Thyroid gland (tissue), 4 donors: Measurements from ENCODE around the gene BTNL9. TPM values are rescaled to one million over a fixed set of nuclear protein-coding genes. Genes with fewer than 3 reads are reported as not detected.
"Not testable (repeated sequence)": the region's sequence is repeated elsewhere in the genome, so short reads cannot be mapped to it uniquely, and the experiment has no call there.

Experiments
- DNase-seq, 2 donors: peaks; one replicate each; pipeline ENCODE4 v3.0.0-alpha.2; 2019
- H3K27ac ChIP-seq, 3 donors: fragments of 200-600 bp; sonication (generic); 1 replicate in 2 of 3; 2 replicates in 1 of 3; pipeline ENCODE4 v1.5.1; 2016 to 2019; ENCODE audit warnings: mild to moderate bottlenecking in 1 of 3, moderate library complexity in 1 of 3
- H3K27me3 ChIP-seq: fragments of 200-600 bp; sonication (generic); one replicate; pipeline ENCODE4 v1.5.1; 2019
- H3K36me3 ChIP-seq, 2 donors: fragments of 200-600 bp; sonication (generic); one replicate each; pipeline ENCODE4 v1.5.1; 2016 to 2019
- H3K4me1 ChIP-seq, 2 donors: fragments of 200-600 bp; sonication (generic); one replicate each; pipeline ENCODE4 v1.5.1; 2017 to 2019
- H3K4me3 ChIP-seq, 3 donors: fragments of 200-600 bp; sonication (generic); replicated peaks in 1 of 3; 1 replicate in 2 of 3; 2 replicates in 1 of 3; pipeline ENCODE4 v1.5.1; 2016; ENCODE audit warnings: mild to moderate bottlenecking in 1 of 3
- H3K9me3 ChIP-seq: fragments of 200-600 bp; sonication (generic); one replicate; pipeline ENCODE4 v1.5.1; 2017
- POLR2A ChIP-seq, 2 donors: fragments of 450-650 bp; IDR thresholded peaks; one replicate each; pipeline ENCODE4 v1.6.1; 2017; ENCODE audit warnings: antibody characterized with exemption in 2 of 2, mild to moderate bottlenecking in 2 of 2, moderate library complexity in 1 of 2
- WGBS, 2 donors: methylation state at CpG; one replicate each; pipeline ENCODE4 v1.1.5; 2017; 5-methylcytosine and 5-hydroxymethylcytosine counted together
- intact Hi-C: fragments of 100-400 bp; cut with DNase I; formaldehyde crosslinking; loops from one replicate; pipeline ENCODE4 v1.15.1; 2023
- total RNA-seq, 4 donors: library from RNA; depleted of rRNA; stranded (reverse); fragments of >200 nt; gene quantifications; one replicate each; pipeline ENCODE4 v1.2.3, GENCODE V29; 2016
- TF ChIP-seq, protein P1 (sequence below), 6 experiments: fragments of 200-600 bp in 3 of 6; fragments of 450-650 bp in 3 of 6; sonication (generic) in 3 of 6; IDR thresholded peaks; one replicate each; pipeline ENCODE4 v1.5.1; 2016 to 2019; ENCODE audit warnings: antibody characterized with exemption in 6 of 6, mild to moderate bottlenecking in 2 of 6, inconsistent platforms in 1 of 6, moderate library complexity in 1 of 6

Gene BTNL9
- total RNA-seq, 4 donors from 2014 or later, result 12.9 to 77.1 (median 34.3) TPM

DNA sequence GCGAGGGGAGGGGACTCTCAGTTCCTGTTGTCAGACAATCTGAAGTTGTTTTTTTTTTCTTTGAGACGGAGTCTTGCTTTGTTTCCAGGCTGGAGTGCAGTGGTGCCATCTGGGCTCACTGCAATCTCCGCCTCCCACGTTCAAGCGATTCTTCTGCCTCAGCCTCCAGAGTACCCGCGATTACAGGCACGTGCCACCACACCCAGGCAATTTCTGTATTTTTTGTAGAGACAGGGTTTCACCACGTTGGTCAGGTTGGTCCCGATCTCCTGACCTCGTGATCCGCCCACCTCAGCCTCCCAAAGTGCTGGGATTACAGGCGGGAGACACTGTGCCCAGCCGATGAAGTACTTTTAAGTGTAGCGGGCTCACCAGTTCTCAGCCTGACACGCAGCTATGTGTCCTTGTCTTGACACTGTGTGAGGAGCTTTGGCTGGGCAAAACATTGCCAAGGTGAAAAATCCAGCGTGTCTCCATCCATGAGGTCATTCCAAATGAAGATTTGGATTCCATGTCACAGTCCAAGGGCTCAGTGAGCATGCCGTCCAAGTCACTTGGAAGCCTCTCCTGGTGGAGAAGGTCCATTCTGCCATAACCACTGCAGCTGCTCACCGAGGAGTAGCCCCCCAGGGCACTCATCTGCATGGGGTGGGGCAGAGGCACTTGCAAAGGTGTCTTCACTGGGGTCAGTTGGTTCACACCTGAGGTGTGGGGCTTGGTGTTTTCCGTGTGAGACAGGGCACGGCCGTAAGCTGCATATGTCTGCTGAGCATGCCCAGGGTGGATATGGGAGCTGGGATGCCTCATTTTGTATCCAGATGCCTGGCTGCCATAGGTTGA is 58.9 kb downstream of the BTNL9 start:
- Histone ChIP-seq H3K4me1 (peaks cover 6% of the 10 kb centered on the region in 2 donors), H3K27ac (no peak overlapping the region), H3K27me3 (peaks cover 9% of the 10 kb centered on the region), H3K36me3 (no peaks in the 10 kb centered on the region), H3K4me3 (no peak overlapping the region), H3K9me3 (no peaks in the 10 kb centered on the region)
- no peak for TF ChIP-seq POLR2A (IDR thresholded peaks at IDR 0.05)
- TF ChIP-seq, protein P1, sequence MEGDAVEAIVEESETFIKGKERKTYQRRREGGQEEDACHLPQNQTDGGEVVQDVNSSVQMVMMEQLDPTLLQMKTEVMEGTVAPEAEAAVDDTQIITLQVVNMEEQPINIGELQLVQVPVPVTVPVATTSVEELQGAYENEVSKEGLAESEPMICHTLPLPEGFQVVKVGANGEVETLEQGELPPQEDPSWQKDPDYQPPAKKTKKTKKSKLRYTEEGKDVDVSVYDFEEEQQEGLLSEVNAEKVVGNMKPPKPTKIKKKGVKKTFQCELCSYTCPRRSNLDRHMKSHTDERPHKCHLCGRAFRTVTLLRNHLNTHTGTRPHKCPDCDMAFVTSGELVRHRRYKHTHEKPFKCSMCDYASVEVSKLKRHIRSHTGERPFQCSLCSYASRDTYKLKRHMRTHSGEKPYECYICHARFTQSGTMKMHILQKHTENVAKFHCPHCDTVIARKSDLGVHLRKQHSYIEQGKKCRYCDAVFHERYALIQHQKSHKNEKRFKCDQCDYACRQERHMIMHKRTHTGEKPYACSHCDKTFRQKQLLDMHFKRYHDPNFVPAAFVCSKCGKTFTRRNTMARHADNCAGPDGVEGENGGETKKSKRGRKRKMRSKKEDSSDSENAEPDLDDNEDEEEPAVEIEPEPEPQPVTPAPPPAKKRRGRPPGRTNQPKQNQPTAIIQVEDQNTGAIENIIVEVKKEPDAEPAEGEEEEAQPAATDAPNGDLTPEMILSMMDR (IDR thresholded peaks at IDR 0.05), result no peak
- intact Hi-C loops, result no loop called here
- 15% methylated on average over 9 to 21 of the region's 22 CpGs for WGBS, 2 donors
- DNase-seq, result peak in 1 of 2 donors; percentile 51

DNA sequence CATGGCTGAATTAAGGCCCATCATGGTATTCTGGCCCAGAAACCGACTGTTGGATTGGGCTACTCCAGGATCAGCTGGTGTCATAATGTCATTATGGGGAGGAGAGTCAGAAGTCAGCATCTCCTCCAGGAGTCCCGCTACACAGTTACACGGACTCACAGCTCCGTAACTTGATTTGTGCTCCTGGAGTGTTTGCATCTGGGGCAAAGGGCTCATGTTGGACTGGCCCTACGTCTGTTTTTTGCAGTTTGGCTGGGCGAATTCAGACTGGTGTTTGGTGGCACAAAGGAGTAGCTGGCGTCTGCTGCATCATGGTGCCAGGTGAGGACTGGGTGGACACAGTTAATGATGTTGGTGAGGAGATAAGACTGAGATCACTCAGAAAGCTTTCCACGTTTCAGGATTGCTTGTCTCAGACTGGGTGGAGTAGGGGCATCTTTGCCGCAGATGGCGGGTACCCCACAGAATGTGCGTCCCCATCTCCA is 59.6 kb downstream of the BTNL9 start:
- WGBS, 2 donors, result 63 to 68% methylated on average over 11 of the region's 11 CpGs
- Histone ChIP-seq H3K9me3 (no peaks in the 10 kb centered on the region), H3K4me3 (no peak overlapping the region), H3K36me3 (no peaks in the 10 kb centered on the region), H3K27me3 (peaks cover 9% of the 10 kb centered on the region), H3K27ac (no peak overlapping the region), H3K4me1 (peaks cover 6% of the 10 kb centered on the region in 2 donors)
- DNase-seq, result no peak
- TF ChIP-seq POLR2A (IDR thresholded peaks at IDR 0.05), result no peak
- TF ChIP-seq, protein P1 (IDR thresholded peaks at IDR 0.05), result no peak
- intact Hi-C loops, result no loop called here

DNA sequence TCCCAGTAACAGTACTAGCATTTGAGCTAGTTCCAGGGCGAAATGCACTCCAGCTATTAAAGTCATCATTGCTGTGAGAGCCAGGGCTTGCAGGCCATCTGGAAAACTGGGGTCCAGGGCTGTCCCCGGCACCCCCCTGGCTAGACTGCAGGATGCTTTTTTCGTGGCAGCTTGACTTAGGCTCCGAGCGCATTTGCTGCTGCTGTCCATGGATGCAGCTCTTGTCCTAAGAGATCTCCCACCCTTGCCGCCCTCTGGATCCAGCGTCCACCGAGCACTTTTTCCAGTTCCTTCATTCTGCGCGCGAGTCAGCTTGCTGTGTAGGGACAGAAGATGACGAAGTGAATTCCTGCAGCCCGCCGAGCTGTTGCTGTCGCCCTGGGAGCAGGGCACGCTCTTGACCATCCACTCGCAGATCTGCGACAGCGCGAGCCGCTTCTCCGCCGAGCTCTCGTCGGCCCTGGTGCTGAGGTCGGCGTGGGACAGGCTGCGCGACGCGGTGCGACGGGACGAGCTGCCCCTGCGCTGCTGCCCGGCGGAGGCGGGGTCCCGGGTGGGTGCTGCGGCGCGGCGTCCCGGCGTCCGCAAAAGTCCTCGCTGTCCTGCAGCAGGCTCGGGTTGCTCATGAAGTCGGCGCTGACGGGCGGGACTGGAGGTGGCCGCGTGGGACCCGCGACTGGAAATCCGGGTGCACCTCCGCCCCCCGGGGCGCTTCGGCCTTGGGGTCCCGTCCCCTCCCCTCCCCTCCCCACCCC is 60.2 kb downstream of the BTNL9 start:
- WGBS, 2 donors, result 7 to 14% methylated on average over 21 to 25 of the region's 62 CpGs
- intact Hi-C loops, result no loop called here
- DNase-seq, result peak; percentile 62 to 87

DNA sequence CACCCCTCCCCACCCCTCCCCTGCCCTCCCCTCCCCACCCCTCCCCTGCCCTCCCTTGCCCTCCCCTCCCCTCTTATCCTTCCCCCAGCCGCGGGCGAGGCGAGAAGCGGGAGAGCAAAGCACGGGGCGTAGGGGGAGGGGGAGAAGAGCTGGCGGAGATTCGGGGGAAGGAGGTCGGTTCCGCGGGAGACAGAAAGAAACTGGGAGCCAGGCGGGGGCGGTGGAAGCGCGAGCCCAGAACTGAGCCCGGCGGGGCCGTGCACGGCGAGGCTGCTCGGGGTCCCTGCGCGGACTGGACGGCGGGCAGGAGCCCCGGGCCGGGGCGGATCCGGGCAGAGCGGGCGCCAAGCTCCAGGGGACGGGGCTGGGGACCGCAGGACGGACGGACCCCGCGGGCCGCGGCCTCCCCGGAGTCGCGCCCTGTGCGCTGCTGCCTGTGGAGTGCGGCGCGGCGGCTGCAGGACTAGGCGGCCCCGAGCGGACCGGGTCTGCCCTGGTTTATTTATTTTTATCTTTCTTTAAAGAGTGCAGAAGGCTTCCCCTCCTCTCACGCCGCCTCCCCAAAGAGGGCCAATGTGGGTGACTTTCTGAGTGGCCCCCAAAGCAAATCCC is 61.1 kb downstream of the BTNL9 start:
- H3K27me3 ChIP-seq, intact Hi-C loops, H3K9me3 ChIP-seq, H3K4me1 ChIP-seq, H3K27ac ChIP-seq, DNase-seq, H3K36me3 ChIP-seq, H3K4me3 ChIP-seq: not testable (repeated sequence)
- whole genome bisulfite sequencing, 2 donors, result no CpG with 5 or more reads among the region's 54 CpGs

More for the DNA sequence above, 60.2 kb downstream of the BTNL9 start:
- peaks cover 9% of the 10 kb centered on the region for H3K27me3 ChIP-seq
- no peaks in the 10 kb centered on the region for H3K36me3 ChIP-seq
- H3K4me3 ChIP-seq, result no peak overlapping the region
- no peak overlapping the region for H3K27ac ChIP-seq
- TF ChIP-seq POLR2A (IDR thresholded peaks at IDR 0.05), result peak in 1 of 2 donors; percentile 32
- TF ChIP-seq, protein P1 (IDR thresholded peaks at IDR 0.05), result no peak
- no peaks in the 10 kb centered on the region for H3K9me3 ChIP-seq
- peaks cover 6% of the 10 kb centered on the region in 2 donors for H3K4me1 ChIP-seq

DNA sequence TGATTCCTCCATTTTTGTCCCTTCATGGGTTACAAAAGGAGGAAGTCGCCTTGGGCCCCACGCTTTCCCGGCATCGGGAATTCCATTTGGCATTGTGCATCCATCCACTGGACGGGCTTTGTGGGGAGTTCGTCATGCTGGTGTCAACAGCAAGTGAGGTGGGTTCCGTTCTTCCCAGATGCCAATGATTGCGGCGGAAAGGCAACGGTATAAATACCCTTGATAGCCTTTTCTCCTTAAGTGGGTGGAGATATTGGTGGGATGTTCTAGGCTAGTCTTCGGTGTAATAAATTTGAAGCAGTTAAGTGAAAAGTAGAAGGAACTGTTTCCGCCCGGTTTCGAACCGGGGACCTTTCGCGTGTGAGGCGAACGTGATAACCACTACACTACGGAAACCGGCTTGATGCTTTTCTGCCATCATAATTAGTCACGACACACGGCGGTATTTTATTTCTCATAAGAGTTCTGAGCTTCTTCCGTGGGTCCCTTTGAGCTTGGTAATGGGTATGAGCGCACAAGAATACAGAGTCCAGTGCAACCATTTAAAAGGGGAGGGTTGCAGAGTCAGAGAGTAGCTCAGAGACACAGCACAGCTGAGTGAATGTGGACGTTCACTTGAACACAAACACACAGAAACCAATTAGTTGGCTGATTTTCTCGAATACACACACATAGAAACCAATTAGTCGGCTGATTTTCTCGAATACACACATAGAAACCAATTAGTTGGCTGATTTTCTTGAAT is 62.0 kb downstream of the BTNL9 start:
- H3K36me3 ChIP-seq, H3K27ac ChIP-seq, DNase-seq, intact Hi-C loops, H3K4me1 ChIP-seq, H3K4me3 ChIP-seq, H3K9me3 ChIP-seq, H3K27me3 ChIP-seq: not testable (repeated sequence)
- no CpG with 5 or more reads among the region's 30 CpGs for WGBS, 2 donors

DNA sequence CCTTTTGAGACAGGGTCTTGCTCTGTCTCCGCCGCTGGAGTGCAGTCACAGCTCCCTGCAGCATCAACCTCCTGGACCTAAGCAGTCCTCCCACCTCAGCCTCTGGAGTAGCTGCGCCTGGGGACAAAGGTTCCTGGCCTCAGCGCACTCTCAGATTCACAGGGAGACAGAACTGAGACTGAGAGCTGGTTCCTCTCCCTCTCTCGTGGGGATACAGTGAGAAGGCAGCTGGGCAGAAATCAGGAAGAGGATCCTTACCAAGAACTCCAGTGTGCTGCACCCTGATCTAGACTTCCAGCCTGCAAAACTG is 64.1 kb downstream of the BTNL9 start:
- DNase-seq, H3K27me3 ChIP-seq, H3K36me3 ChIP-seq, H3K9me3 ChIP-seq, H3K27ac ChIP-seq, H3K4me1 ChIP-seq, intact Hi-C loops, H3K4me3 ChIP-seq: not testable (repeated sequence)
- 5 to 16% methylated on average over 4 to 5 of the region's 5 CpGs for WGBS, 2 donors

- H3K4me1 ChIP-seq, DNase-seq, H3K27ac ChIP-seq, H3K4me3 ChIP-seq, H3K9me3 ChIP-seq, H3K36me3 ChIP-seq, H3K27me3 ChIP-seq, intact Hi-C loops: not testable (repeated sequence)
- WGBS, 2 donors, result 13 to 92% methylated on average over 9 to 14 of the region's 20 CpGs
Measured at GRCh38 chr5:181104606-181105390, 64.7 kb downstream of the BTNL9 start.
